ENCODE measurements around the gene RGS6. TPM values are rescaled to one million over a fixed set of nuclear protein-coding genes. Genes with fewer than 3 reads are reported as not detected.

The RGS6 gene
- total and polyA plus RNA-seq, 8 donors, result 0.12 to 4.1 (median 2.8) TPM

DNA sequence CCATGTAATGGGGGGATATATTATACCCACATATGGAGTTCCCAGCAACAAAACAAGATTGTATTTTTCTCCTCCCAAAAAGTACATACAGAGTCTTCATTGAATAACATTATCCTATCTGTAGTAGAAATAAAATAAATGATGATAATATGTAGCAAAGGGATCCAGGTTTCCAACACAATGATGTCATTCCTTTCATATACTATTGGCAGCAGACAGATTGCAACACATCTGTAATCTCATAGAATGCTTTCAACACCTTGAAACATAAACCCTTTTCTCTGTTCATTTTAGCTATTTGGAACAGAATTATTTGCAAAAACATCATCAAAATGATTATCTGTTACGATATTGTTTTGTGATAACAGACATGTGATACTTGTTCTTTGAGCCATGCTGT is 644.0 kb downstream of the RGS6 start:
- H3K27ac ChIP-seq, result no peak overlapping the region
- no peaks in the 10 kb centered on the region for H3K4me1 ChIP-seq
- intact Hi-C loops (cut with DNase I), result no loop called here
- no peaks in the 10 kb centered on the region for H3K36me3 ChIP-seq
- no peak for TF ChIP-seq CTCF (IDR thresholded peaks at IDR 0.05)
- peaks cover 0 to 7% of the 10 kb centered on the region in 2 donors for H3K27me3 ChIP-seq
- no peaks in the 10 kb centered on the region for H3K9me3 ChIP-seq
- no peak for ATAC-seq
- DNase-seq, result no peak
- H3K4me3 ChIP-seq, result no peak overlapping the region

- ATAC-seq (no peak), DNase-seq (no peak)
- H3K4me3 ChIP-seq, result no peak overlapping the region
- intact Hi-C loops (cut with DNase I), result no loop called here
- H3K36me3 ChIP-seq, result no peaks in the 10 kb centered on the region
- no peak overlapping the region for H3K27ac ChIP-seq
- H3K27me3 ChIP-seq, result no peaks in the 10 kb centered on the region
- no peak for TF ChIP-seq CTCF (IDR thresholded peaks at IDR 0.05)
- H3K9me3 ChIP-seq, result no peaks in the 10 kb centered on the region
- H3K4me1 ChIP-seq, result no peaks in the 10 kb centered on the region
Observed at GRCh38 chr14:72577521-72577920, 645.3 kb downstream of the RGS6 start.

GRCh38 chr14:72578514-72578913 is 646.3 kb downstream of the RGS6 start:
- Histone ChIP-seq H3K27me3 (no peaks in the 10 kb centered on the region), H3K36me3 (no peaks in the 10 kb centered on the region), H3K9me3 (no peaks in the 10 kb centered on the region), H3K4me3 (no peak overlapping the region), H3K4me1 (no peaks in the 10 kb centered on the region), H3K27ac (no peak overlapping the region)
- TF ChIP-seq CTCF (IDR thresholded peaks at IDR 0.05), result no peak
- ATAC-seq (no peak), DNase-seq (no peak)
- intact Hi-C loops (cut with DNase I), result no loop called here

DNA sequence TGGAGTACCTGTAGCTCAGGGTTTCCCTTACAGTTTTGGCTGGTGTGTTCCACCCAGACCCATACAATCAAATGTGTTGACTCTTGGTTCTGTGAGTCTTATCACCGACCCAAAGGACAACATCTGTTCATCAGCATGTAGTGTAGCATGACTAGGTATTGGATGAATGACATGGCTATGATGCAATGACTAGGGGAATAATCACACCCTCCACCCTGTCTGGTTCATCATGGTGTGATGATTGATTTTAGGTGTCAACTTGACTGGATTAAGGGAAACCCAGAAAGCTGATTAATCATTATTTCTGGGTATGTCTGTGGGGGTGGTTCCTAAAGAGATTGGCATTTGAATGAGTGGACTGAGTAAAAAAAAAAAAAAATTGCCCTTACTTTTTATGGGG is 650.4 kb downstream of the RGS6 start:
- no peak overlapping the region for H3K4me3 ChIP-seq
- no peaks in the 10 kb centered on the region for H3K27me3 ChIP-seq
- DNase-seq (no peak), ATAC-seq (no peak)
- no peaks in the 10 kb centered on the region for H3K36me3 ChIP-seq
- H3K27ac ChIP-seq, result no peak overlapping the region
- intact Hi-C loops (cut with DNase I), result no loop called here
- no peaks in the 10 kb centered on the region for H3K9me3 ChIP-seq
- no peaks in the 10 kb centered on the region for H3K4me1 ChIP-seq
- TF ChIP-seq CTCF (IDR thresholded peaks at IDR 0.05), result no peak

DNA sequence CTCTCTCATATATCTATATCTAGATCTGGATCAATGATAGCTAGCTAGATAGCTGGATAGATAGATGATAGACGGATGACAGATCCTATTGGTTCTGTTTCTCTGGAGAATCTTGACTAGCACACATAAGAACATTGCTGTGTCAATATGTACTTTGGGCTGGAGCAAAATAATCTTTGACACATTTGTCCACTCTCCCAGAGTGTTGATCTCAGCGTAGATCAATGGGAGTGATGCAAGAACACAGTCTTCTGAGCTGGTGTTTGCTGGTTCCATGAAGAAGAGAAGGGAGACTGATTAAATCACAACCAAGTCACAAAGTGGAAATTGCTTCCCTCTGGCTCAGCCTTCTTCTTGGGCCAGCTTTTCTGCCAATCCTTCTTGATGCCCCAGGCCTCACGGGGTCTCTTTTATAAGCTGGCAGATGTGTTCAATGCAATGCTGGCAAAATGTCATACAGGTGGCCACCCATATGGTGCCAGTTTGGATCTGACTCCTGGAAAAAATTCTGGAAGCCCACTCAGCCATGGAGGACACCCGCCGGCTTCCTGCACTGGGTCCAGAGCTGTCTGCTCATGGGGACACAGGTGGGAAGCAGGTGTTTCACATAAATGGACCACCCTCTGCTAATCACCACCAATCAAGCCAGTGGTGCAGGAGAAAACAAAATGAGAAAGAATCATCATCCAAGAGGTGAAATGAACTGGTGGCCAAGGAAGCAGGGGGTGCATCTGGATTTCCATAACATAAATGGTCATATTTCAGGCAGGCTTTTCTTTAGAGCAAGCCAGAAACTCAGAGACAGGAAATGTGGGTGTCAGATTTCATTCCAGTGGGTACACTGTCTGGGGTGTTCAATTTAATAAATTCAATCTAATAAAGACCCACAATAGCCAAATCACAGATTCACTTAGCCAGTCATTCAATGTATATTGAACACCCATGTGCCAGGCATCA is 651.4 kb downstream of the RGS6 start:
- Histone ChIP-seq H3K9me3 (no peaks in the 10 kb centered on the region), H3K27ac (no peak overlapping the region), H3K27me3 (no peaks in the 10 kb centered on the region), H3K4me3 (no peak overlapping the region), H3K36me3 (no peaks in the 10 kb centered on the region), H3K4me1 (no peaks in the 10 kb centered on the region)
- no peak for ATAC-seq
- no peak for DNase-seq
- intact Hi-C loops (cut with DNase I), result no loop called here
- no peak for TF ChIP-seq CTCF (IDR thresholded peaks at IDR 0.05)

All from left lung (tissue), 10 donors.